Heart left ventricle (tissue), 16 donors: ENCODE measurements around the gene RAB24. TPM values are rescaled to one million over a fixed set of nuclear protein-coding genes. Genes with fewer than 3 reads are reported as not detected.
"Not testable (repeated sequence)": the region's sequence is repeated elsewhere in the genome, so short reads cannot be mapped to it uniquely, and the experiment has no call there.

Experiments used
- ATAC-seq, 4 donors: fragments of 200-7000 bp; cut with Tn5 transposase; one replicate each; pipeline ENCODE4 v1.9.1; 2020 to 2022; ENCODE audit warnings: moderate library complexity in 4 of 4, mild to moderate bottlenecking in 3 of 4, moderate number of reproducible peaks in 1 of 4
- DNase-seq, 5 donors: peaks; one replicate each; pipeline ENCODE4 v3.0.0-alpha.2; 2020
- H3K27ac ChIP-seq, 12 donors: fragments of 200-600 bp; sonication (generic) in 4 of 12; one replicate each; pipeline versions ENCODE4 v1.5.0 to v1.8.0; 2016 to 2022; ENCODE audit warnings: mild to moderate bottlenecking in 2 of 12
- H3K27me3 ChIP-seq, 9 donors: fragments of 200-600 bp; sonication (generic) in 2 of 9; one replicate each; pipeline versions ENCODE4 v1.5.1 to v1.8.0; 2016 to 2022; ENCODE audit warnings: mild to moderate bottlenecking in 3 of 9
- H3K36me3 ChIP-seq, 9 donors: fragments of 200-600 bp; sonication (generic) in 2 of 9; one replicate each; pipeline versions ENCODE4 v1.5.0 to v1.8.0; 2018 to 2022; ENCODE audit warnings: mild to moderate bottlenecking in 2 of 9
- H3K4me1 ChIP-seq, 12 donors: fragments of 200-600 bp; sonication (generic) in 4 of 12; one replicate each; pipeline versions ENCODE4 v1.5.0 to v1.8.0; 2016 to 2022; ENCODE audit warnings: mild to moderate bottlenecking in 3 of 12
- H3K4me3 ChIP-seq, 12 donors: fragments of 200-600 bp; sonication (generic) in 4 of 12; one replicate each; pipeline versions ENCODE4 v1.5.0 to v1.8.0; 2017 to 2022; ENCODE audit warnings: mild to moderate bottlenecking in 9 of 12, moderate library complexity in 4 of 12
- H3K9me3 ChIP-seq, 12 donors: fragments of 200-600 bp; sonication (generic) in 4 of 12; one replicate each; pipeline versions ENCODE4 v1.5.0 to v1.8.0; 2016 to 2022; ENCODE audit warnings: mild to moderate bottlenecking in 1 of 12
- POLR2A ChIP-seq, 2 donors: fragments of 450-650 bp; IDR thresholded peaks; one replicate each; pipeline ENCODE4 v1.6.1; 2017; ENCODE audit warnings: antibody characterized with exemption in 2 of 2, mild to moderate bottlenecking in 2 of 2, moderate library complexity in 2 of 2
- WGBS, 4 donors: extraction: QIAGEN DNeasy Blood & Tissue Kit in 2 of 4; methylation state at CpG; one replicate each; pipeline versions ENCODE4 v1.1.5 to v1.1.7; 2013 to 2018; 5-methylcytosine and 5-hydroxymethylcytosine counted together
- intact Hi-C, 10 donors: fragments of 100-400 bp; cut with DNase I; formaldehyde crosslinking; loops; one replicate each; pipeline versions ENCODE4 v1.11.1 to v1.14.2; 2022
- polyA plus RNA-seq, 2 donors: library from polyadenylated mRNA; stranded (reverse); fragments of 200-250 nt; gene quantifications; one replicate each; pipeline ENCODE4 v1.2.3, GENCODE V29; 2013
- total RNA-seq, 9 donors: library from RNA; depleted of rRNA in 2 of 9; stranded (reverse); fragments of >200 nt in 2 of 9; fragmentation: NEBNext Ultra II Directional in 3 of 9; extraction: Animal tissue kit (Norgen Biotek cat#: 25700) in 3 of 9; gene quantifications; one replicate each; pipeline versions ENCODE4 v1.1.0 to v1.2.4, GENCODE V29; 2016 to 2023
- TF ChIP-seq, protein P1 (sequence below), 12 donors: fragments of 200-600 bp; sonication (generic) in 4 of 12; IDR thresholded peaks; one replicate each; pipeline versions ENCODE4 v1.5.0 to v1.8.0; 2018 to 2022; ENCODE audit warnings: antibody characterized with exemption in 12 of 12, mild to moderate bottlenecking in 5 of 12
- donor health status: ischemic (EF 13 %, LVEDD 7.1; RV severe dilation, severe dysfunction).
- donor health status: healthy with polysubstance abuse.
- donor health status: DM: no; HTN: yes; CAD: no.
- donor health status: DM: no; HTN: no; CAD: no.
- donor health status: ischemic (EF 25% LVEDD 6.9; RV normal size, moderate dysfunction).
- donor health status: ischemic (EF 25% LVEDD 5.7; RV mildly dilated, moderate dysfunction).
- donor health status: healthy.
- donor health status: DM: yes; HTN: yes; CAD: no.
- donor health status: ischemic (EF 35%, LVEDD 5.7; RV mildly dilated, moderate dysfunction).
- donor health status: nonischemic (EF 11% LVEDD 7.7; RV severe dilation, severe dysfunction).
- donor health status: DM: yes; HTN: yes; CAD: no.
- donor health status: PGD.
- donor health status: ischemic (EF 29% LVEDD 5.4; RV normal size, mild dysfunction).
- donor health status: nonischemic (EF 23%, LVEDD 6.1; RV moderate dilation, normal function).

Gene RAB24
- total and polyA plus RNA-seq, 11 donors, result 11.6 to 28.3 (median 18.9) TPM

DNA sequence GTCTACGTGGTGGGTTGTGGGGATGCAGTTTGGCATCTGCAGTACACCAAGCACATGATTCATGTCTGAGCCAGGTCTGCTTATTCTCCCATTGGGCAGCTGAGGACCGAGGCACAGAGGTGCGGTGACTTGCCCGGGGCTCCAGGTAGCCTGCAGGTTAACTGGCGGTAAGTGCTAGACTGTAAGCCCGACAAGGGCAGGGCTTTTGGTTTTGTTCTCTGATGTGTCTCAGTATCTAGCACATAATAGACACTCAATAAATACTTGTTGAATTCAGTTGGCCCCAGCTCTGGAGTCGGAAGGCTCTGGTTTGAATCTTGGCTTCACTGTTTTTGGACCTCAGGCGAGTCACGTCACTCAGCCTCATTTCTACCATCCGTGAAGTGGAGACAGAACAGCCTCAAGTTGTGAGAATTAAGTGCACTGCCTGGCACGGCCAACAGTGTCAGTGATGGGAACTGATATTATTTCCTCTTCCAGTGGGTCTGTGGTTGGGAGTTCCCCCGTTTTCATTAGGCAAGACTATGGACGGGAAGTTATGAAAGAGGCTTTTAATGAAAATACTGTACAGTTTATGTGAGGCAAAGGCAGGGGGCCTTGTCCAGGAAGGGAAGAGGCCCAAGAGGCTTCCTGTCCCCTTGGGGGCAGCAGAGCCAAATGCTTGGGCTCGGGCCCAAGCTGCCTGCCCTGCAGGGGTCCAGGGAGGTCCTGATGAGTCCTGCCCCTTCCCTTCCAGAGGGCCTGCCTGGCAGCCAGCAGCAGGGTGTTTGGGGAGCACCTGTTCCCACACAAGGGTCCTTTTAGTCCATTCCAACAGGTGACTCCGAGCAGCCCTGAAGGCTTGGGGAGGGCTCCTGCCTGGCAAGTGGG, 3.4 kb upstream of the RAB24 start:
- H3K36me3 ChIP-seq, result peaks cover 0 to 35% (median 25%) of the 10 kb centered on the region in 9 donors
- no peaks in the 10 kb centered on the region for H3K27me3 ChIP-seq
- peak overlapping the region in 3 of 12 donors; percentile 6 to 40 (median 7) for H3K4me3 ChIP-seq
- peak overlapping the region in 5 of 12 donors; percentile 9 to 88 (median 19) for H3K27ac ChIP-seq
- ATAC-seq (peak in 1 of 4 donors; percentile 21), DNase-seq (peak in 2 of 5 donors; percentile 36 to 48)
- no peaks in the 10 kb centered on the region for H3K9me3 ChIP-seq
- TF ChIP-seq, protein P1, sequence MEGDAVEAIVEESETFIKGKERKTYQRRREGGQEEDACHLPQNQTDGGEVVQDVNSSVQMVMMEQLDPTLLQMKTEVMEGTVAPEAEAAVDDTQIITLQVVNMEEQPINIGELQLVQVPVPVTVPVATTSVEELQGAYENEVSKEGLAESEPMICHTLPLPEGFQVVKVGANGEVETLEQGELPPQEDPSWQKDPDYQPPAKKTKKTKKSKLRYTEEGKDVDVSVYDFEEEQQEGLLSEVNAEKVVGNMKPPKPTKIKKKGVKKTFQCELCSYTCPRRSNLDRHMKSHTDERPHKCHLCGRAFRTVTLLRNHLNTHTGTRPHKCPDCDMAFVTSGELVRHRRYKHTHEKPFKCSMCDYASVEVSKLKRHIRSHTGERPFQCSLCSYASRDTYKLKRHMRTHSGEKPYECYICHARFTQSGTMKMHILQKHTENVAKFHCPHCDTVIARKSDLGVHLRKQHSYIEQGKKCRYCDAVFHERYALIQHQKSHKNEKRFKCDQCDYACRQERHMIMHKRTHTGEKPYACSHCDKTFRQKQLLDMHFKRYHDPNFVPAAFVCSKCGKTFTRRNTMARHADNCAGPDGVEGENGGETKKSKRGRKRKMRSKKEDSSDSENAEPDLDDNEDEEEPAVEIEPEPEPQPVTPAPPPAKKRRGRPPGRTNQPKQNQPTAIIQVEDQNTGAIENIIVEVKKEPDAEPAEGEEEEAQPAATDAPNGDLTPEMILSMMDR (IDR thresholded peaks at IDR 0.05), result peak in 1 of 12 donors; percentile 21
- TF ChIP-seq POLR2A (IDR thresholded peaks at IDR 0.05), result no peak
- intact Hi-C loops, result loop anchor here in 3 of 10 donors (10.0 kb wide), 1 partner anchor 192 kb away; no protein-coding TSS in a partner anchor
- H3K4me1 ChIP-seq, result peaks cover 0 to 90% (median 37%) of the 10 kb centered on the region in 12 donors
- 72 to 82% (median 78%) methylated on average over 14 to 15 of the region's 15 CpGs for WGBS, 4 donors

DNA sequence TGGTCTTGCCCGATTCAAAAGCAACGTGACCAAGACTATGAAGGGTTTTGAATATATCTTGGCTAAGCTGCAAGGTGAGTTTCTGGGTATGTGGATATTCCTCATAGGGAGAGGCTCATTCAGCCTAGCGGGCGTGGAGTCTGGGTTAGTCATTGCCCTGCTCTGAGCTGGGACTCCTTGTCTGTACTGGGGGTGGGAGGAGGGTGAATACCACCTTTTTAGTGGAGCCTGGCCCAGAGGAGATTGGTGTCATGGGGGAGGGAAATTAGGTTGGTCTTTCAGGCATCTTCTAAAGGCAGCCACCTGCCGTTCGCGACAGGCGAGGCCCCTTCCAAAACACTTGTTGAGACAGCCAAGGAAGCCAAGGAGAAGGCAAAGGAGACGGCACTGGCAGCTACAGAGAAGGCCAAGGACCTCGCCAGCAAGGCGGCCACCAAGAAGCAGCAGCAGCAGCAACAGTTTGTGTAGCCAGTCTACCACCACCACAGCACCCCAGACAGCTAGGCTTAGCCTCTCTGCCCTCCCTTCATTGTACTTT, 2.7 kb upstream of the RAB24 start:
- H3K27ac ChIP-seq, result peak overlapping the region in 1 of 12 donors; percentile 88
- H3K4me3 ChIP-seq, result peak overlapping the region in 1 of 12 donors; percentile 34
- H3K27me3 ChIP-seq, ATAC-seq, H3K9me3 ChIP-seq: not testable (repeated sequence)
- intact Hi-C loops, result loop anchor here in 3 of 10 donors (10.0 kb wide), 1 partner anchor 191 kb away; no protein-coding TSS in a partner anchor
- 90 to 93% (median 91%) methylated on average over 11 of the region's 11 CpGs for WGBS, 4 donors
- peak in 1 of 5 donors; percentile 21 for DNase-seq
- H3K4me1 ChIP-seq, result peaks cover 0 to 90% (median 37%) of the 10 kb centered on the region in 12 donors
- H3K36me3 ChIP-seq, result peaks cover 0 to 43% (median 27%) of the 10 kb centered on the region in 9 donors

DNA sequence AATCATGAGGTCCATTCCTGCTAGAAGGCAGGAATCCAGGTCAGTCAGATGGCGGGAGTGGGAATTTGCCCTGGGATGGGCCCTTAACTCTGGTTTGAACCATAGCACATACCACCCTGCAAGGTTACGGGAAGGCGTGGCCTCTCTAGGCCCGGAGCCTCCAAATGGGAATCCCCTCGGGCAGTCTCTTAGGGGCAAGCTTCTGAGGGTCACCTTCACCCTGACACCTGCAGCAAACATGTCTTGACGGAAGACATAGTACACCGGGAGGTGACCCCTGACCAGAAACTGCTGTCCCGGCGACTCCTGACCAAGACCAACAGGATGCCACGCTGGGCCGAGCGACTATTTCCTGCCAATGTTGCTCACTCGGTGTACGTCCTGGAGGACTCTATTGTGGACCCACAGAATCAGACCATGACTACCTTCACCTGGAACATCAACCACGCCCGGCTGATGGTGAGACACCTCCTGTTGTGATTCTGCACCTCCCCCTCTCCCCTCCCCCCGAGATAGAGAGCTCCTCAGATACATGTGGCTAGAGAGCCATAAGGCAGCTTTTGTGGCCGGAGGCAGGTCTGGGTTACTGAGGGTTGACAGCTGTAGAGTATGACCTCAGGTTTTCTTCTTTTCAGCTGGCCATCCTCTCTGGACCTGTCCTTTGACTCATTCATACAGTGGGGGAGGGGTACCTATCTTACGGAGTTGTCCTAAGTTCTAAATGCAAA, 1.0 kb upstream of the RAB24 start:
- 33 to 46% (median 35%) methylated on average over 8 to 19 of the region's 19 CpGs for WGBS, 4 donors
- intact Hi-C loops, result loop anchor here in 6 of 10 donors (5.0 to 10.0 kb wide), 4 partner anchors 172 to 192 kb away; partner anchors contain the start of gene NSD1 (in 1 of the 6)
- peak in 1 of 5 donors; percentile 30 for DNase-seq
- TF ChIP-seq, protein P1 (IDR thresholded peaks at IDR 0.05), result no peak
- no peak for TF ChIP-seq POLR2A (IDR thresholded peaks at IDR 0.05)
- no peaks in the 10 kb centered on the region for H3K27me3 ChIP-seq
- no peak for ATAC-seq
- H3K27ac ChIP-seq, result peak overlapping the region in 11 of 12 donors; percentile 79 to 96 (median 89)
- H3K36me3 ChIP-seq, result peaks cover 0 to 49% (median 27%) of the 10 kb centered on the region in 9 donors
- H3K4me3 ChIP-seq, result peak overlapping the region in 11 of 12 donors; percentile 76 to 100 (median 94)
- H3K9me3 ChIP-seq, result no peaks in the 10 kb centered on the region
- peaks cover 0 to 90% (median 46%) of the 10 kb centered on the region in 12 donors for H3K4me1 ChIP-seq

DNA sequence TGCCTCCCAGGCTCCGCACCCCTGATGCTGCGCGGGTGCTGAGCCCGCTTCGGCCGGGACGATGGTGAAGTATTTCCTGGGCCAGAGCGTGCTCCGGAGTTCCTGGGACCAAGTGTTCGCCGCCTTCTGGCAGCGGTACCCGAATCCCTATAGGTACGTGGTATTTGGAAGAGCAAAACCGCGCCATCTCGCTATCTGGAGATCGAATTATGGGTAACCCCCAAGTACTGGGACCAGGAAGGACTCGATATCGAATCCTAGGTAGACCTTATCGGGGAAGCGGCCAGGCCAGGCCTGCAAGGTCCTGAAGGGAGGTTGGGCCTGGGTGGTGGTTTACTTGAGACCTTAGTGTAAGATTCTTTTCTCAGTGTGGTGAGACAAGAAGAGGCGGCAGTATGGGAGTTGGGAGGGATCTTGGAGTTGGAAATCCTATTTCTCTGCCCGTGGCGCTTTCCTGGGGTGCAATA, 439 bp upstream of the RAB24 start:
- Histone ChIP-seq H3K36me3 (peaks cover 0 to 48% (median 29%) of the 10 kb centered on the region in 9 donors), H3K27me3 (no peaks in the 10 kb centered on the region), H3K4me3 (peak overlapping the region; percentile 76 to 100 (median 94)), H3K4me1 (peaks cover 0 to 90% (median 46%) of the 10 kb centered on the region in 12 donors), H3K9me3 (no peaks in the 10 kb centered on the region), H3K27ac (peak overlapping the region; percentile 73 to 96 (median 88))
- WGBS, 4 donors, result 1 to 2% (median 1%) methylated on average over 20 to 25 of the region's 25 CpGs
- intact Hi-C loops, result loop anchor here in 6 of 10 donors (5.0 to 10.0 kb wide), 4 partner anchors 172 to 192 kb away; partner anchors contain the start of gene NSD1 (in 1 of the 6)
- ATAC-seq (no peak), DNase-seq (peak in 1 of 5 donors; percentile 25)
- TF ChIP-seq POLR2A (IDR thresholded peaks at IDR 0.05), result no peak
- TF ChIP-seq, protein P1 (IDR thresholded peaks at IDR 0.05), result no peak
